HG03469 (cell line): Measurements from ENCODE around the gene WWOX.

ENCODE experiments used
- ATAC-seq: cut with Tn5 transposase; IDR thresholded peaks from one replicate; pipeline ENCODE4 v1.9.1; 2021; ENCODE audit warnings: mild to moderate bottlenecking, moderate library complexity, moderate number of reproducible peaks; ENCODE audit not compliant: unreplicated experiment

Gene WWOX

GRCh38 chr16:78102865-78103264 is 3.4 kb downstream of the WWOX start:
- ATAC-seq = no peak

GRCh38 chr16:78105517-78105916 is 6.1 kb downstream of the WWOX start:
- no peak for ATAC-seq

GRCh38 chr16:78106686-78107085 is 7.2 kb downstream of the WWOX start:
- no peak for ATAC-seq

- ATAC-seq = no peak
Measured at GRCh38 chr16:78108451-78108850, 9.0 kb downstream of the WWOX start.

GRCh38 chr16:78113258-78113657 is 13.8 kb downstream of the WWOX start:
- no peak for ATAC-seq

GRCh38 chr16:78115659-78116058 is 16.2 kb downstream of the WWOX start:
- ATAC-seq = no peak

GRCh38 chr16:78116946-78117345 is 17.5 kb downstream of the WWOX start:
- no peak for ATAC-seq

GRCh38 chr16:78117391-78117790 is 17.9 kb downstream of the WWOX start:
- no peak for ATAC-seq

- no peak for ATAC-seq
Measured at GRCh38 chr16:78118469-78119025, 19.1 kb downstream of the WWOX start.

- ATAC-seq = peak; percentile 72
Measured at GRCh38 chr16:78122774-78123315, 23.4 kb downstream of the WWOX start.

GRCh38 chr16:78125112-78125844 is 25.8 kb downstream of the WWOX start:
- no peak for ATAC-seq

- no peak for ATAC-seq
Measured at GRCh38 chr16:78126662-78127061, 27.2 kb downstream of the WWOX start.

GRCh38 chr16:78127130-78127529 is 27.7 kb downstream of the WWOX start:
- ATAC-seq = no peak

GRCh38 chr16:78128913-78129312 is 29.5 kb downstream of the WWOX start:
- no peak for ATAC-seq

- ATAC-seq = no peak
Measured at GRCh38 chr16:78129349-78129748, 29.9 kb downstream of the WWOX start.

- ATAC-seq = no peak
Measured at GRCh38 chr16:78130083-78130608, 30.7 kb downstream of the WWOX start.

GRCh38 chr16:78130950-78131349 is 31.5 kb downstream of the WWOX start:
- no peak for ATAC-seq

GRCh38 chr16:78133919-78134318 is 34.5 kb downstream of the WWOX start:
- ATAC-seq = no peak

- no peak for ATAC-seq
Measured at GRCh38 chr16:78134944-78135619, 35.6 kb downstream of the WWOX start.

- ATAC-seq = no peak
Measured at GRCh38 chr16:78137179-78137578, 37.7 kb downstream of the WWOX start.

- ATAC-seq = no peak
Measured at GRCh38 chr16:78137782-78138616, 38.5 kb downstream of the WWOX start.
